Trophoblast cell (in vitro differentiated cells and primary cell): ENCODE measurements around the gene ACVR1B.

Experiments
- DNase-seq, 2 donors: peaks; one replicate each; pipeline ENCODE4 v3.0.0-alpha.2; 2016
- H2AFZ ChIP-seq: 2 replicates; pipeline ENCODE4 v1.6.1; 2013; ENCODE audit warnings: low read length, moderate library complexity, mild to moderate bottlenecking; ENCODE audit not compliant: insufficient read depth, poor library complexity
- H2AK5ac ChIP-seq: 2 replicates; pipeline ENCODE4 v1.6.1; 2013; ENCODE audit warnings: mild to moderate bottlenecking, low read length
- H2BK120ac ChIP-seq: 2 replicates; pipeline ENCODE4 v1.6.1; 2013; ENCODE audit warnings: low read length, mild to moderate bottlenecking, moderate library complexity; ENCODE audit not compliant: insufficient read depth, poor library complexity
- H2BK12ac ChIP-seq: 2 replicates; pipeline ENCODE4 v1.6.1; 2013; ENCODE audit warnings: mild to moderate bottlenecking, low read length, moderate library complexity
- H2BK5ac ChIP-seq: 2 replicates; pipeline ENCODE4 v1.6.1; 2013; ENCODE audit warnings: low read length, low read depth, moderate library complexity, mild to moderate bottlenecking; ENCODE audit not compliant: poor library complexity
- H3K14ac ChIP-seq: 2 replicates; pipeline ENCODE4 v1.6.1; 2013; ENCODE audit warnings: mild to moderate bottlenecking, low read length
- H3K18ac ChIP-seq: 2 replicates; pipeline ENCODE4 v1.6.1; 2013; ENCODE audit warnings: mild to moderate bottlenecking, low read length
- H3K23ac ChIP-seq: 2 replicates; pipeline ENCODE4 v1.6.1; 2013; ENCODE audit warnings: low read length
- H3K27ac ChIP-seq: 2 replicates; pipeline ENCODE4 v1.5.1; 2013; ENCODE audit warnings: low read depth, mild to moderate bottlenecking, inconsistent platforms, low read length, moderate library complexity
- H3K27me3 ChIP-seq: 2 replicates; pipeline ENCODE4 v1.6.1; 2013; ENCODE audit warnings: inconsistent platforms, mild to moderate bottlenecking, low read length, moderate library complexity; ENCODE audit not compliant: insufficient read depth
- H3K36me3 ChIP-seq, 2 experiments: 1 replicate in 1 of 2; 2 replicates in 1 of 2; pipeline ENCODE4 v1.6.1; 2013; ENCODE audit warnings: low read length in 2 of 2, mild to moderate bottlenecking in 2 of 2, moderate library complexity in 1 of 2; ENCODE audit not compliant: insufficient read depth in 2 of 2, control insufficient read depth in 1 of 2
- H3K4ac ChIP-seq: 2 replicates; pipeline ENCODE4 v1.6.1; 2013; ENCODE audit warnings: low read depth, mild to moderate bottlenecking, low read length, moderate library complexity
- H3K4me1 ChIP-seq, 2 experiments: 1 replicate in 1 of 2; 2 replicates in 1 of 2; pipeline ENCODE4 v1.6.1; 2013; ENCODE audit warnings: low read length in 2 of 2, mild to moderate bottlenecking in 2 of 2, moderate library complexity in 1 of 2; ENCODE audit not compliant: insufficient read depth in 2 of 2, control insufficient read depth in 1 of 2
- H3K4me2 ChIP-seq: 2 replicates; pipeline ENCODE4 v1.6.1; 2013; ENCODE audit warnings: inconsistent platforms, mild to moderate bottlenecking, low read length, moderate library complexity
- H3K4me3 ChIP-seq: 2 replicates; pipeline ENCODE4 v1.5.1; 2013; ENCODE audit warnings: mild to moderate bottlenecking, low read depth, low read length, inconsistent platforms
- H3K79me1 ChIP-seq: one replicate; pipeline ENCODE4 v1.6.1; 2013; ENCODE audit warnings: low read length
- H3K79me2 ChIP-seq: 2 replicates; pipeline ENCODE4 v1.6.1; 2013; ENCODE audit warnings: low read length, mild to moderate bottlenecking; ENCODE audit not compliant: control insufficient read depth, insufficient read depth, poor library complexity
- H3K9ac ChIP-seq: 2 replicates; pipeline ENCODE4 v1.6.1; 2013; ENCODE audit warnings: mild to moderate bottlenecking, low read length
- H3K9me3 ChIP-seq: 2 replicates; pipeline ENCODE4 v1.6.1; 2013; ENCODE audit warnings: low read depth, mild to moderate bottlenecking, control low read depth, inconsistent platforms, low read length; ENCODE audit not compliant: insufficient read depth
- H4K12ac ChIP-seq: 2 replicates; pipeline ENCODE4 v1.6.1; 2013; ENCODE audit warnings: low read depth, mild to moderate bottlenecking, low read length, moderate library complexity
- H4K8ac ChIP-seq: 2 replicates; pipeline ENCODE4 v1.6.1; 2013; ENCODE audit warnings: low read depth, mild to moderate bottlenecking, low read length, moderate library complexity
- H4K91ac ChIP-seq: one replicate; pipeline ENCODE4 v1.6.1; 2013; ENCODE audit warnings: low read depth, mild to moderate bottlenecking, low read length, moderate library complexity
- whole genome bisulfite sequencing: extraction: QIAGEN DNeasy Blood & Tissue Kit; methylation state at CpG from one replicate; pipeline ENCODE4 v1.1.7; 2013; ENCODE audit warnings: missing lambda C conversion rate; ENCODE audit not compliant: insufficient read length, insufficient coverage; ENCODE audit errors: extremely low coverage; 5-methylcytosine and 5-hydroxymethylcytosine counted together

ACVR1B gene

DNA sequence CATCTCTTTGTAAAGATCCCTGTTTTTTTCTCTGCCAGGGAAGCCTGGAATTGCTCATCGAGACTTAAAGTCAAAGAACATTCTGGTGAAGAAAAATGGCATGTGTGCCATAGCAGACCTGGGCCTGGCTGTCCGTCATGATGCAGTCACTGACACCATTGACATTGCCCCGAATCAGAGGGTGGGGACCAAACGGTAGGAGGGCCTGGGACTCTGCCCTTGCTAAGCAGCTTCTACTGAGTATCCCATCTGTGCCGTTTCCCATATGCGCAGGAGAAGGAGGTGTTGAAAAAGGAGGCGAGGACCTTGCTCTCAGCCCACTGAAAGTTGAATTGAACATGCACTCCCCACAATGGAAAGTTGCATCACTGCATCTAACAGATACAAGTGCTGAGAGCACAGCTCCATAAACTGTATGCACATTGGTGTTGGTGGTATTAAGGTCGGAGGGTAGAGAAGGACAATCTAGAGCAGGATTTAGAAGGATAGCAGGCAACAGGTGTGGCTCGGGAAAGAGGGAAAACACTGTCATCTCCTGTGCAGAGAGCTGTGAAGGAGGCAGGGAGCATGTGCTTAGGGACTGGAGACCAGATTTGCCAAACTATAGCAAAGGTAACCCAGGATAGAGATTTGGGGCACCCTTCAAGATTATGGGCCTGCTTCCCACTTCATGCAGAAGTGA lies 33.8 kb downstream of the ACVR1B start:
- Histone ChIP-seq H3K9me3 (peaks cover 1% of the 10 kb centered on the region), H3K14ac (no peak overlapping the region), H4K12ac (no peak overlapping the region), H2BK120ac (no peak overlapping the region), H3K23ac (no peak overlapping the region), H4K8ac (no peak overlapping the region), H3K9ac (no peak overlapping the region), H3K36me3 (peaks cover 5 to 28% of the 10 kb centered on the region in 2 experiments), H3K4me2 (no peak overlapping the region), H2AFZ (no peak overlapping the region), H3K79me1 (no peaks in the 10 kb centered on the region), H2BK5ac (no peak overlapping the region), H2AK5ac (no peak overlapping the region), H3K4me3 (no peak overlapping the region), H3K4ac (no peak overlapping the region), H2BK12ac (no peak overlapping the region), H3K79me2 (no peaks in the 10 kb centered on the region), H3K27me3 (no peaks in the 10 kb centered on the region), H3K18ac (no peak overlapping the region), H3K4me1 (no peaks in the 10 kb centered on the region), H4K91ac (no peak overlapping the region), H3K27ac (no peak overlapping the region)
- no CpG with 5 or more reads among the region's 9 CpGs for WGBS
- DNase-seq = no peak

DNA sequence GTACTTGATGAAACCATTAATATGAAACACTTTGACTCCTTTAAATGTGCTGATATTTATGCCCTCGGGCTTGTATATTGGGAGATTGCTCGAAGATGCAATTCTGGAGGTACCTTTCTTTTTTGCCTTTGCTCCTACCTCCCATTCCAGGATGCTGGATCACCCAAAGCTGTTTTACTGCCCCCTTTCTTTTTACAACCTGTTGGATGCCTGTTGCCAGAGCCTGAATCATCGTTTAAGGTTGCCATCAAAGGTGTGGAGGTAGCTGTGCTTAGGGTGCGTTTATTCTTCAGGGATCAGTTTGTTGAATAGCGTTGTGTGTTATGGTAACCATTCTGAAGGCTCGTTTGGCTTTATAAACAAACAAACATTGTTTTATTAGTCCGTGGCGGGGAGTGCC lies 35.3 kb downstream of the ACVR1B start:
- no peak overlapping the region for H3K9ac ChIP-seq
- H4K91ac ChIP-seq = no peak overlapping the region
- no peaks in the 10 kb centered on the region for H3K27me3 ChIP-seq
- H3K36me3 ChIP-seq = peaks cover 5 to 22% of the 10 kb centered on the region in 2 experiments
- no peak overlapping the region for H2BK5ac ChIP-seq
- H3K4me3 ChIP-seq = no peak overlapping the region
- H3K27ac ChIP-seq = no peak overlapping the region
- no peak overlapping the region for H3K4ac ChIP-seq
- H3K23ac ChIP-seq = no peak overlapping the region
- DNase-seq = no peak
- H4K12ac ChIP-seq = no peak overlapping the region
- no peaks in the 10 kb centered on the region for H3K79me2 ChIP-seq
- no peak overlapping the region for H3K18ac ChIP-seq
- no peak overlapping the region for H2BK120ac ChIP-seq
- H3K4me2 ChIP-seq = no peak overlapping the region
- H4K8ac ChIP-seq = no peak overlapping the region
- H3K79me1 ChIP-seq = no peaks in the 10 kb centered on the region
- H2BK12ac ChIP-seq = no peak overlapping the region
- no peaks in the 10 kb centered on the region for H3K4me1 ChIP-seq
- WGBS = no CpG with 5 or more reads among the region's 8 CpGs
- H3K14ac ChIP-seq = no peak overlapping the region
- peaks cover 1% of the 10 kb centered on the region for H3K9me3 ChIP-seq
- H2AK5ac ChIP-seq = no peak overlapping the region
- no peak overlapping the region for H2AFZ ChIP-seq

DNA sequence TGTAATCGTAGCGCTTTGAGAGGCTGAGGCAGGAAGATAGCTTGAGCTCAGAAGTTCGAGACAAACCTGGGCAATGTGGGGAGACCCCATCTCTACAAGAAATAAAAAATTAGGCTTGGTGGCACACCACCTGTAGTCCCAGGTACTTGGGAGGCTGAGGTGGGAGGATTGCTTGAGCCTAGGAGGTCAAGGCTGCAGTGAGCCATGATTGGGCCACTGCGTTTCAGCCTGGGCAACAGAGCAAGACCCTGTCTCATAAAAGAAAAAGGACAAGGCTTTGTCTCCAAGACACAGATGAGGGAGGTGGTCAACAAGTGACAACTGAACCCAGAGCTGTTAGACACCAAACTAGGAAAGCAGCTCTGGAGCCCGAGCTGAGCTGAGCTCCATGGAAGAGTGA lies 40.7 kb downstream of the ACVR1B start:
- Histone ChIP-seq H2BK120ac (no peak overlapping the region), H3K79me2 (no peaks in the 10 kb centered on the region), H3K18ac (no peak overlapping the region), H3K9me3 (no peaks in the 10 kb centered on the region), H2AK5ac (no peak overlapping the region), H3K27ac (no peak overlapping the region), H3K23ac (no peak overlapping the region), H4K91ac (no peak overlapping the region), H3K27me3 (no peaks in the 10 kb centered on the region), H2BK5ac (no peak overlapping the region), H3K4me3 (no peak overlapping the region), H2AFZ (no peak overlapping the region), H3K4me2 (no peak overlapping the region), H3K36me3 (peaks cover 3 to 14% of the 10 kb centered on the region in 2 experiments), H4K12ac (no peak overlapping the region), H2BK12ac (no peak overlapping the region), H3K79me1 (no peaks in the 10 kb centered on the region), H3K4me1 (peaks cover 7 to 10% of the 10 kb centered on the region in 2 experiments), H3K4ac (no peak overlapping the region), H3K9ac (no peak overlapping the region), H3K14ac (no peak overlapping the region), H4K8ac (no peak overlapping the region)
- WGBS = no CpG with 5 or more reads among the region's 5 CpGs
- no peak for DNase-seq

DNA sequence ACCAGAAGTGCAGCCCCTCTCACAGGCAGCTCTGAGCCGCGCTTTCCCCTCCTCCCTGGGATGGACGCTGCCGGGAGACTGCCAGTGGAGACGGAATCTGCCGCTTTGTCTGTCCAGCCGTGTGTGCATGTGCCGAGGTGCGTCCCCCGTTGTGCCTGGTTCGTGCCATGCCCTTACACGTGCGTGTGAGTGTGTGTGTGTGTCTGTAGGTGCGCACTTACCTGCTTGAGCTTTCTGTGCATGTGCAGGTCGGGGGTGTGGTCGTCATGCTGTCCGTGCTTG lies 43.0 kb downstream of the ACVR1B start:
- DNase-seq = no peak
- Histone ChIP-seq H3K18ac (no peak overlapping the region), H3K4me3 (no peak overlapping the region), H2BK5ac (no peak overlapping the region), H2AK5ac (no peak overlapping the region), H4K12ac (no peak overlapping the region), H3K9me3 (no peaks in the 10 kb centered on the region), H2AFZ (no peak overlapping the region), H3K4me1 (peaks cover 7 to 10% of the 10 kb centered on the region in 2 experiments), H3K79me1 (no peaks in the 10 kb centered on the region), H3K4ac (no peak overlapping the region), H3K27ac (no peak overlapping the region), H3K14ac (no peak overlapping the region), H3K36me3 (peaks cover 5 to 16% of the 10 kb centered on the region in 2 experiments), H4K8ac (no peak overlapping the region), H3K27me3 (no peaks in the 10 kb centered on the region), H3K9ac (no peak overlapping the region), H3K79me2 (no peaks in the 10 kb centered on the region), H4K91ac (no peak overlapping the region), H3K4me2 (no peak overlapping the region), H2BK120ac (no peak overlapping the region), H2BK12ac (no peak overlapping the region), H3K23ac (no peak overlapping the region)
- no CpG with 5 or more reads among the region's 17 CpGs for whole genome bisulfite sequencing
